Measurements from ENCODE around the gene LDAH.

- no peak for TF ChIP-seq CTCF (conservative IDR thresholded peaks at IDR 0.05; ENCODE audit: low read depth in 2 of 2)
- no peak for TF ChIP-seq REST (IDR thresholded peaks at IDR 0.05; ENCODE audit: unreplicated experiment)
- no peak for TF ChIP-seq EZH2 (IDR thresholded peaks at IDR 0.05; ENCODE audit: low read depth, unreplicated experiment)
- no peak for TF ChIP-seq POLR2AphosphoS5 (IDR thresholded peaks at IDR 0.05; ENCODE audit: low read depth)
- TF ChIP-seq ZNF331 (CRISPR knock-in tag; IDR thresholded peaks at IDR 0.05; ENCODE audit: low read depth), result no peak
These were observed 63.4 kb downstream of the LDAH start for GRCh38 chr2:20759487-20759886.

Data from GM23338 (cell line).